H9 (cell line): ENCODE results near the gene MTMR6. TPM values are rescaled to one million over a fixed set of nuclear protein-coding genes. Genes with fewer than 3 reads are reported as not detected.

Experiments used
- DNase-seq: peaks from one replicate; pipeline ENCODE4 v3.0.0-alpha.2; 2017
- H2AFZ ChIP-seq: one replicate; pipeline ENCODE4 v1.6.1; 2013; ENCODE audit warnings: mild to moderate bottlenecking, low read length, control low read depth, moderate library complexity
- H2AK5ac ChIP-seq: 2 replicates; pipeline ENCODE4 v1.6.1; 2013; ENCODE audit warnings: low read length, control low read depth, mixed read lengths; ENCODE audit not compliant: insufficient read length
- H2BK120ac ChIP-seq: one replicate; pipeline ENCODE4 v1.6.1; 2013; ENCODE audit warnings: low read depth, mild to moderate bottlenecking, low read length, control low read depth, inconsistent platforms; ENCODE audit not compliant: poor library complexity, severe bottlenecking
- H2BK12ac ChIP-seq: 2 replicates; pipeline ENCODE4 v1.6.1; 2013; ENCODE audit warnings: low read length, control low read depth, mixed read lengths, low read depth; ENCODE audit not compliant: insufficient read length
- H2BK15ac ChIP-seq: 2 replicates; pipeline ENCODE4 v1.6.1; 2013; ENCODE audit warnings: low read depth, low read length, control low read depth
- H2BK20ac ChIP-seq: one replicate; pipeline ENCODE4 v1.6.1; 2013; ENCODE audit warnings: low read depth, mild to moderate bottlenecking, low read length, control low read depth, inconsistent platforms; ENCODE audit not compliant: poor library complexity, severe bottlenecking
- H2BK5ac ChIP-seq: 2 replicates; pipeline ENCODE4 v1.6.1; 2013; ENCODE audit warnings: low read length, control low read depth, mixed read lengths; ENCODE audit not compliant: insufficient read length
- H3K14ac ChIP-seq: 2 replicates; pipeline ENCODE4 v1.6.1; 2013; ENCODE audit warnings: low read length, control low read depth; ENCODE audit not compliant: insufficient read depth
- H3K18ac ChIP-seq: 2 replicates; pipeline ENCODE4 v1.6.1; 2013; ENCODE audit warnings: low read depth, mild to moderate bottlenecking, mixed read lengths, low read length, control low read depth; ENCODE audit not compliant: insufficient read length
- H3K23ac ChIP-seq: 2 replicates; pipeline ENCODE4 v1.6.1; 2013; ENCODE audit warnings: low read length, control low read depth, mixed read lengths, low read depth; ENCODE audit not compliant: insufficient read length
- H3K23me2 ChIP-seq: 2 replicates; pipeline ENCODE4 v1.6.1; 2013; ENCODE audit warnings: low read depth, mild to moderate bottlenecking, mixed read lengths, low read length, control low read depth; ENCODE audit not compliant: insufficient read length, poor library complexity, severe bottlenecking
- H3K27ac ChIP-seq: 2 replicates; pipeline ENCODE4 v1.5.1; 2013; ENCODE audit warnings: low read length, control low read depth, mixed read lengths, low read depth; ENCODE audit not compliant: insufficient read length
- H3K27me3 ChIP-seq: 2 replicates; pipeline ENCODE4 v1.6.1; 2013; ENCODE audit warnings: low read length, control low read depth, inconsistent platforms; ENCODE audit not compliant: insufficient read depth
- H3K4ac ChIP-seq: 2 replicates; pipeline ENCODE4 v1.6.1; 2013; ENCODE audit warnings: low read depth, mild to moderate bottlenecking, control low read depth, inconsistent platforms, low read length, moderate library complexity
- H3K4me1 ChIP-seq: 2 replicates; pipeline ENCODE4 v1.6.1; 2013; ENCODE audit warnings: low read length, control low read depth, inconsistent platforms; ENCODE audit not compliant: insufficient read depth
- H3K4me2 ChIP-seq: 2 replicates; pipeline ENCODE4 v1.6.1; 2013; ENCODE audit warnings: low read length, control low read depth, mixed read lengths; ENCODE audit not compliant: insufficient read length, insufficient read depth
- H3K56ac ChIP-seq: 2 replicates; pipeline ENCODE4 v1.6.1; 2013; ENCODE audit warnings: low read depth, mild to moderate bottlenecking, mixed read lengths, low read length, control low read depth; ENCODE audit not compliant: insufficient read length
- H3K79me1 ChIP-seq: 2 replicates; pipeline ENCODE4 v1.6.1; 2013; ENCODE audit warnings: low read depth, mild to moderate bottlenecking, moderate library complexity, low read length, control low read depth, inconsistent platforms; ENCODE audit not compliant: insufficient read depth, poor library complexity, severe bottlenecking
- H3K79me2 ChIP-seq: 2 replicates; pipeline ENCODE4 v1.6.1; 2013; ENCODE audit warnings: low read length, control low read depth, inconsistent platforms; ENCODE audit not compliant: insufficient read depth
- H3K9ac ChIP-seq: 2 replicates; pipeline ENCODE4 v1.6.1; 2013; ENCODE audit warnings: low read length, control low read depth, mixed read lengths; ENCODE audit not compliant: insufficient read length; ENCODE audit errors: extremely low read depth
- H3K9me3 ChIP-seq: one replicate; pipeline ENCODE4 v1.6.1; 2013; ENCODE audit warnings: low read depth, low read length, inconsistent platforms; ENCODE audit not compliant: control insufficient read depth
- H3T11ph ChIP-seq: one replicate; pipeline ENCODE4 v1.6.1; 2013; ENCODE audit warnings: mild to moderate bottlenecking, low read length, control low read depth, inconsistent platforms
- H4K20me1 ChIP-seq: one replicate; pipeline ENCODE4 v1.6.1; 2013; ENCODE audit not compliant: control insufficient read depth, insufficient read length, insufficient read depth
- H4K5ac ChIP-seq: 2 replicates; pipeline ENCODE4 v1.6.1; 2013; ENCODE audit warnings: low read depth, mild to moderate bottlenecking, mixed read lengths, low read length, control low read depth; ENCODE audit not compliant: insufficient read length
- H4K8ac ChIP-seq: replicated peaks from 2 replicates; pipeline ENCODE4 v1.6.1; 2013; ENCODE audit warnings: low read length, control low read depth, mixed read lengths, low read depth; ENCODE audit not compliant: insufficient read length
- H4K91ac ChIP-seq: 2 replicates; pipeline ENCODE4 v1.6.1; 2013; ENCODE audit warnings: low read depth, mild to moderate bottlenecking, moderate library complexity, mixed read lengths, low read length, control low read depth; ENCODE audit not compliant: insufficient read length
- H3K27ac Mint-ChIP-seq, 3 experiments: 2 replicates in 2 of 3; 3 replicates in 1 of 3; pipeline ENCODE4 v1.8.0; 2020 to 2021; ENCODE audit warnings: mixed read lengths in 3 of 3, mild to moderate bottlenecking in 1 of 3, moderate library complexity in 1 of 3
- H3K27me3 Mint-ChIP-seq: 2 replicates; pipeline ENCODE4 v1.8.0; 2021; ENCODE audit warnings: low read depth, mild to moderate bottlenecking, moderate library complexity, mixed read lengths
- H3K36me3 Mint-ChIP-seq, 3 experiments: 2 replicates in 2 of 3; 3 replicates in 1 of 3; pipeline ENCODE4 v1.8.0; 2020 to 2021; ENCODE audit warnings: low read depth in 3 of 3, mixed read lengths in 3 of 3; ENCODE audit not compliant: insufficient read depth in 1 of 3
- H3K4me1 Mint-ChIP-seq, 2 experiments: 2 replicates each; pipeline ENCODE4 v1.8.0; 2020; ENCODE audit warnings: mixed read lengths in 2 of 2
- H3K4me3 Mint-ChIP-seq, 2 experiments: 2 replicates in 1 of 2; 3 replicates in 1 of 2; pipeline ENCODE4 v1.8.0; 2020 to 2021; ENCODE audit warnings: mild to moderate bottlenecking in 2 of 2, mixed read lengths in 2 of 2, moderate library complexity in 1 of 2
- H3K9me3 Mint-ChIP-seq, 2 experiments: 2 replicates in 1 of 2; 3 replicates in 1 of 2; pipeline ENCODE4 v1.8.0; 2020; ENCODE audit warnings: mild to moderate bottlenecking in 2 of 2, mixed read lengths in 2 of 2, moderate library complexity in 1 of 2
- CTCF ChIP-seq: fragments of 200-600 bp; sonication (generic); conservative IDR thresholded peaks from 3 replicates; pipeline ENCODE4 v1.8.0; 2021; ENCODE audit warnings: antibody characterized with exemption, mild to moderate bottlenecking
- WGBS: extraction: QIAGEN DNeasy Blood & Tissue Kit; methylation state at CpG from one replicate; pipeline ENCODE4 v1.1.7; 2013; ENCODE audit warnings: missing lambda C conversion rate, low lambda C conversion rate, mixed read lengths; ENCODE audit not compliant: insufficient read length; ENCODE audit errors: extremely low coverage; 5-methylcytosine and 5-hydroxymethylcytosine counted together
- total RNA-seq: library from RNA; stranded (reverse); gene quantifications from 2 replicates; pipeline ENCODE4 v1.2.1, GENCODE V29; 2021

MTMR6 gene
- total RNA-seq, 1 experiment from 2014 or later = 7.0 TPM

GRCh38 chr13:25288966-25289365 lies 1.7 kb upstream of the MTMR6 start:
- no peak overlapping the region for H2AFZ ChIP-seq
- H4K91ac ChIP-seq = no peak overlapping the region
- H3K23me2 ChIP-seq = peaks cover 5% of the 10 kb centered on the region
- no peak overlapping the region for H4K8ac ChIP-seq
- H2BK120ac ChIP-seq = no peak overlapping the region
- no peak overlapping the region for H3K23ac ChIP-seq
- H3K79me2 ChIP-seq = no peaks in the 10 kb centered on the region
- H2BK12ac ChIP-seq = no peak overlapping the region
- H3K9ac ChIP-seq = no peak overlapping the region
- H2BK5ac ChIP-seq = no peak overlapping the region
- H3K56ac ChIP-seq = no peak overlapping the region
- no peak overlapping the region for H2AK5ac ChIP-seq
- H3K4me2 ChIP-seq = no peak overlapping the region
- no CpG with 5 or more reads among the region's 2 CpGs for WGBS
- no peak overlapping the region for H3T11ph ChIP-seq
- no peaks in the 10 kb centered on the region for H3K36me3 Mint-ChIP-seq
- no peaks in the 10 kb centered on the region for H3K9me3 ChIP-seq
- H3K79me1 ChIP-seq = no peaks in the 10 kb centered on the region
- 0 out of 5 replicates have a peak, but pooled peaks cover 0 to 1% of the 10 kb centered on the region in 2 experiments for H3K9me3 Mint-ChIP-seq
- H4K5ac ChIP-seq = no peak overlapping the region
- no peak overlapping the region for H3K4me3 Mint-ChIP-seq
- peaks cover 7% of the 10 kb centered on the region for H3K27me3 Mint-ChIP-seq
- TF ChIP-seq CTCF = no peak
- H3K4me1 Mint-ChIP-seq = peaks cover 12 to 15% of the 10 kb centered on the region in 2 experiments
- no peak for DNase-seq
- H3K27me3 ChIP-seq = no peaks in the 10 kb centered on the region
- H3K18ac ChIP-seq = no peak overlapping the region
- no peak overlapping the region for H3K14ac ChIP-seq
- H2BK15ac ChIP-seq = no peak overlapping the region
- no peak overlapping the region for H3K27ac Mint-ChIP-seq
- H4K20me1 ChIP-seq = no peaks in the 10 kb centered on the region
- H3K27ac ChIP-seq = no peak overlapping the region
- H3K4me1 ChIP-seq = no peaks in the 10 kb centered on the region; the same call in 1 of the 2 replicates
- H2BK20ac ChIP-seq = no peak overlapping the region
- no peak overlapping the region for H3K4ac ChIP-seq
